Ectodermal cell (in vitro differentiated cells): ENCODE measurements around the gene CAPS2. TPM values are rescaled to one million over a fixed set of nuclear protein-coding genes. Genes with fewer than 3 reads are reported as not detected.

Experiments used
- H3K27ac ChIP-seq: 2 replicates; pipeline ENCODE4 v1.7.0; 2013; ENCODE audit warnings: mild to moderate bottlenecking, low read depth, low read length; ENCODE audit not compliant: insufficient read depth, poor library complexity, severe bottlenecking
- H3K27me3 ChIP-seq: 2 replicates; pipeline ENCODE4 v1.7.0; 2013; ENCODE audit warnings: mild to moderate bottlenecking, low read length; ENCODE audit not compliant: insufficient read depth, control insufficient read depth, poor library complexity, severe bottlenecking
- H3K36me3 ChIP-seq: one replicate; pipeline ENCODE4 v1.7.0; 2013; ENCODE audit warnings: low read length; ENCODE audit not compliant: control insufficient read depth, insufficient read depth
- H3K4me1 ChIP-seq: one replicate; pipeline ENCODE4 v1.7.0; 2013; ENCODE audit warnings: low read length; ENCODE audit not compliant: control insufficient read depth, insufficient read depth
- H3K4me3 ChIP-seq: 2 replicates; pipeline ENCODE4 v1.7.0; 2013; ENCODE audit warnings: low read depth, low read length, control low read depth; ENCODE audit not compliant: insufficient read depth
- H3K9me3 ChIP-seq: 2 replicates; pipeline ENCODE4 v1.7.0; 2013; ENCODE audit warnings: mild to moderate bottlenecking, low read length, moderate library complexity; ENCODE audit not compliant: control insufficient read depth
- WGBS, 2 experiments: methylation state at CpG; one replicate each; pipeline ENCODE4 v1.1.7; 2013; ENCODE audit warnings: missing lambda C conversion rate in 2 of 2; 5-methylcytosine and 5-hydroxymethylcytosine counted together
- polyA plus RNA-seq, 4 experiments: library from polyadenylated mRNA; stranded (reverse); fragments of 50-300 nt; gene quantifications; one replicate each; pipeline ENCODE4 v1.2.3, GENCODE V29; 2013

CAPS2 gene
- 6.6 TPM for polyA plus RNA-seq (2013, experiment 1 of 4)
- 6.7 TPM for polyA plus RNA-seq (2013, experiment 2 of 4)
- polyA plus RNA-seq (2013, experiment 3 of 4) = 5.9 TPM
- polyA plus RNA-seq (2013, experiment 4 of 4) = 6.0 TPM

- Histone ChIP-seq H3K4me1 (no peaks in the 10 kb centered on the region), H3K9me3 (no peaks in the 10 kb centered on the region), H3K27me3 (no peaks in the 10 kb centered on the region), H3K36me3 (no peaks in the 10 kb centered on the region), H3K4me3 (peak within 1 kb of the TSS; percentile 55), H3K27ac (peak within 1 kb of the TSS; percentile 83)
- 3 to 4% methylated on average over 35 to 40 of the region's 40 CpGs for WGBS, 2 experiments
Measured at GRCh38 chr12:75329918-75330826, at the start of gene CAPS2. CAPS2 (minus strand) TSS chr12:75330324; CDS start chr12:75326498, 3,826 bp downstream.

- no peaks in the 10 kb centered on the region for H3K4me1 ChIP-seq
- H3K4me3 ChIP-seq = no peak overlapping the region
- no peak overlapping the region for H3K27ac ChIP-seq
- no peaks in the 10 kb centered on the region for H3K36me3 ChIP-seq
- no peaks in the 10 kb centered on the region for H3K9me3 ChIP-seq
- H3K27me3 ChIP-seq = no peaks in the 10 kb centered on the region
- WGBS, 2 experiments = 93 to 100% methylated on average over 1 of the region's 1 CpG
Measured at GRCh38 chr12:75378354-75378753, 48.2 kb upstream of the CAPS2 start.

- no peak overlapping the region for H3K27ac ChIP-seq
- H3K9me3 ChIP-seq = no peaks in the 10 kb centered on the region
- no peaks in the 10 kb centered on the region for H3K4me1 ChIP-seq
- no peaks in the 10 kb centered on the region for H3K27me3 ChIP-seq
- H3K36me3 ChIP-seq = no peaks in the 10 kb centered on the region
- no peak overlapping the region for H3K4me3 ChIP-seq
- 93 to 98% methylated on average over 2 of the region's 2 CpGs for WGBS, 2 experiments
Measured at GRCh38 chr12:75374971-75375370, 44.8 kb upstream of the CAPS2 start.

DNA sequence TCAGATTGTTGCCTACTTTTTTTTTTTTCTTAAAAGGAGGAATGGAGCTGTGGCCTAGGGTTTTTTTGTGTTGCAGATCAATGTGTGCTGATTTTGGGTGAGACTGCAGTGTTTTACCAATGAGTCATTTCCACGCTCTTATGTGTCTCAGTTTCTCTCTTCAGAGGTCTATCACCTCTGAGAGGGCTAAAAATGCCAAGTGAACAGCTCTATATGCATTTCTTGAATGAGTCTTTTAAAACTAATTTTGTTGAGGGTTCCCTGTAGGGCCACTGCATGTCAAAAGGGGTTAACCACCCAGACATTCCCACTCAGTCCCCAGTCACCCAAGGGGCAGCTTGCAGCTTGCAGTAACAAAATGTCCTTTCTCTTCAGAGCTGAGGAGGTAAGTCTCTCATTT is 36.5 kb upstream of the CAPS2 start:
- Histone ChIP-seq H3K36me3 (no peaks in the 10 kb centered on the region), H3K9me3 (no peaks in the 10 kb centered on the region), H3K27ac (no peak overlapping the region), H3K4me1 (no peaks in the 10 kb centered on the region), H3K4me3 (no peak overlapping the region), H3K27me3 (no peaks in the 10 kb centered on the region)
- 86 to 96% methylated on average over 1 of the region's 1 CpG for WGBS, 2 experiments

DNA sequence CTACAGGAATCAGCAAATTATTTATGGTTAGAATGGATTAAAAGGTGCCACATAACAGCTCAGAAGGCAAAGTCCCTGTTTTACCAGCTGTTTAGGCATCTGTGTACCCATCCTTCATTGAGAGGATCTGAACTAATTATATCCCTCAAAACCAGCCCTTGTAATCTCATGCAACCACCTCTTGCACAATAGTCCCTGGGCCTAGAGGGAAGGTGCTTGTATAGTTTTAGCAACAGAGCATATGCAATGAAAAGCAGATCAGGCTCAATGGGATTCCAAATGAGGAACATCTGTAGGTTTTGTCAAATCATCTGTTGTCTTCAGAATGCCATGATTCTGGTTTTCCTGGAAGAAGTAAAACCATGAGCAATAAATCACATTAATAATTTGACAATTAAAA is 34.8 kb upstream of the CAPS2 start:
- Histone ChIP-seq H3K4me3 (no peak overlapping the region), H3K27ac (no peak overlapping the region), H3K27me3 (no peaks in the 10 kb centered on the region), H3K36me3 (no peaks in the 10 kb centered on the region), H3K9me3 (no peaks in the 10 kb centered on the region), H3K4me1 (no peaks in the 10 kb centered on the region)

DNA sequence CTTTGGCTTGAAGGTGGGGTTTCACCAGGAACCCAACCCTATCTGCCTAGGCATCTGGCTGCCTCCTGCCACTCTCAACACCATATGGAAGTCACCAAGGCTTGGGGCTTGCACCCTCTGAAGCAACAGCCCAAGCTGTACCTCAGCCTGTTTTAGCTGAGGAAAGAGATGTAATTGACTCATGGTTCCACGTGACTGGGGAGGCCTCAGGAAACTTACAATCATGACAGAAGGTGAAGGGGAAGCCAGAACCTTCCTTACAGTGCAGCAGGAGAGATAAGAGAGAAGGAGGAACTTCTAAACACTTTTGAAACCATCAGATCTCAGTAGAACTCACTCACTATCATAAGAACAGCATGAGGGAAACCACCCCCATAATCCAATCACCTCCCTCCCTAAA is 31.3 kb upstream of the CAPS2 start:
- no peaks in the 10 kb centered on the region for H3K27me3 ChIP-seq
- H3K36me3 ChIP-seq = no peaks in the 10 kb centered on the region
- WGBS, 2 experiments = 92 to 100% methylated on average over 1 of the region's 1 CpG
- no peak overlapping the region for H3K27ac ChIP-seq
- H3K4me1 ChIP-seq = no peaks in the 10 kb centered on the region
- H3K4me3 ChIP-seq = no peak overlapping the region
- no peaks in the 10 kb centered on the region for H3K9me3 ChIP-seq

- Histone ChIP-seq H3K4me1 (no peaks in the 10 kb centered on the region), H3K9me3 (no peaks in the 10 kb centered on the region), H3K4me3 (no peak overlapping the region), H3K36me3 (no peaks in the 10 kb centered on the region), H3K27ac (no peak overlapping the region), H3K27me3 (no peaks in the 10 kb centered on the region)
Measured at GRCh38 chr12:75360920-75361319, 30.8 kb upstream of the CAPS2 start.

DNA sequence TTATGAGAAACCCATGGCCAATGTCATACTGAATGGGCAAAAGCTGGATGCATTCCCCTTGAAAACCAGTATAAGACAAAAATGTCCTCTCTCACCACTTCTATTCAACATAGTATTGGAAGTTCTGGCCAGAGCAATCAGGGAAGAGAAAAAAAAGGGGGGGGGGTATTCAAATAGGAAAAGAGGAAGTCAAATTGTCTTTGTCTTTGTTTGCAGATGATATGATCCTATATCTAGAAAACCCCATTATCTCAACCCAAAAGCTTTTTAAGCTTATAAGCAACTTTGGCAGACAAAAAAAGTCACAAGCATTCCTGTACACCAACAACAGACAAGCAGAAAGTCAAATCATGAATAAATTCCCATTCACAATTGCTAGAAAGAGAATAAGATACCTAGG is 23.9 kb upstream of the CAPS2 start:
- Histone ChIP-seq H3K9me3 (no peaks in the 10 kb centered on the region), H3K4me1 (no peaks in the 10 kb centered on the region), H3K4me3 (no peak overlapping the region), H3K27ac (no peak overlapping the region), H3K27me3 (no peaks in the 10 kb centered on the region), H3K36me3 (no peaks in the 10 kb centered on the region)

DNA sequence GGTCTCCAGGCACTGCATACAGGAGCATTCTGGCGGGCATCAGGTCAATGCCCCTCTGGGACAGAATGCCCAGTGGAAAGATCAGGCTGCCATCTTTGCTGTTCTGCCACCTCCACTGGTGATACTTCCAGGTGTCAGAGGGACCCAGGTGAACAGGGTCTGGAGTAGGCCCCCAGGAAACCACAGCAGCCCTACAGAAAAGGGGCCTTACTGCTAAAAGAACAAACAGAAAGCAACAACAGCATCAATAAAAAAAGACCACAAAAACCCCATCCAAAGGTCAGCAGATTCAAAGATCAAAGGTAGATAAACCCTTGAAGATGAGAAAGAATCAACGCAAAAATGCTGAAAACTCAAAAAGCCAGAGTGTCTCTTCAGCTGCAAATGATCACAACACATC is 20.3 kb upstream of the CAPS2 start:
- H3K36me3 ChIP-seq = no peaks in the 10 kb centered on the region
- H3K4me1 ChIP-seq = no peaks in the 10 kb centered on the region
- no peaks in the 10 kb centered on the region for H3K9me3 ChIP-seq
- H3K4me3 ChIP-seq = no peak overlapping the region
- no peak overlapping the region for H3K27ac ChIP-seq
- H3K27me3 ChIP-seq = no peaks in the 10 kb centered on the region
- 91 to 94% methylated on average over 2 of the region's 2 CpGs for WGBS, 2 experiments

DNA sequence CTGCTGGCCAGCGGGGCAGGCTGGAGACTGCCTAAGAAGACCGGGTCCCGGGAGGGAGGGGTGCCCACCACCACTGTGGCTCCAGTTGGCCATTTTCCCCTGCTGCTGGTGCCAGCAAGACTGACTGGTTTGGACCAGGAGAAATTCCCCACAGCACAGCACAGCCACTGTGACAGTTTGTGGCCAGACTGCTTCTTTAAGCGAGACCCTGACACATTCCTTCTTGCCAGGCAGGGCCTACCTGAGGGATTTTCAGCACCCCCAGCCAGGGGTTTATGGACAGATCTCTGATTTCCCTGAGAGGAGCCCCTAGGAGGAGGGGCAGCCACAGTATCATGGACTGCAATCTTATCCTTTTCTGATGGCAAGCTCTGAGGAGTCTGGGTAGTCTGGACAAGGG is 19.8 kb upstream of the CAPS2 start:
- no peaks in the 10 kb centered on the region for H3K27me3 ChIP-seq
- no peaks in the 10 kb centered on the region for H3K36me3 ChIP-seq
- 90 to 96% methylated on average over 4 of the region's 4 CpGs for WGBS, 2 experiments
- H3K4me3 ChIP-seq = no peak overlapping the region
- H3K9me3 ChIP-seq = no peaks in the 10 kb centered on the region
- H3K27ac ChIP-seq = no peak overlapping the region
- H3K4me1 ChIP-seq = no peaks in the 10 kb centered on the region
